Suprapubic skin (tissue), 4 donors: ENCODE data around the gene KLHDC7B. TPM values are rescaled to one million over a fixed set of nuclear protein-coding genes. Genes with fewer than 3 reads are reported as not detected.

ENCODE experiments used
- DNase-seq, 2 donors: peaks; one replicate each; pipeline ENCODE4 v3.0.0-alpha.2; 2019; ENCODE audit warnings: low spot score in 2 of 2
- H3K27ac ChIP-seq: fragments of 200-600 bp; sonication (generic); one replicate; pipeline ENCODE4 v1.5.1; 2019
- H3K27me3 ChIP-seq: fragments of 200-600 bp; sonication (generic); one replicate; pipeline ENCODE4 v1.5.1; 2019
- H3K36me3 ChIP-seq: fragments of 200-600 bp; sonication (generic); one replicate; pipeline ENCODE4 v1.5.1; 2019
- H3K4me1 ChIP-seq: fragments of 200-600 bp; sonication (generic); one replicate; pipeline ENCODE4 v1.5.1; 2019
- H3K4me3 ChIP-seq: fragments of 200-600 bp; sonication (generic); one replicate; pipeline ENCODE4 v1.5.1; 2019; ENCODE audit warnings: mild to moderate bottlenecking
- H3K9me3 ChIP-seq: fragments of 200-600 bp; sonication (generic); one replicate; pipeline ENCODE4 v1.5.1; 2019
- EP300 ChIP-seq: sonication (generic); formaldehyde crosslinking; IDR thresholded peaks from one replicate; pipeline ENCODE4 v1.6.1; 2017; ENCODE audit warnings: antibody characterized with exemption
- POLR2A ChIP-seq, 2 donors: fragments of 450-650 bp; IDR thresholded peaks; one replicate each; pipeline ENCODE4 v1.6.1; 2017; ENCODE audit warnings: antibody characterized with exemption in 2 of 2, mild to moderate bottlenecking in 2 of 2, moderate library complexity in 2 of 2
- POLR2AphosphoS5 ChIP-seq, 3 donors: sonication (generic); formaldehyde crosslinking; IDR thresholded peaks; one replicate each; pipeline ENCODE4 v1.6.1; 2017; ENCODE audit warnings: antibody characterized with exemption in 3 of 3
- WGBS: methylation state at CpG from one replicate; pipeline ENCODE4 v1.1.5; 2018; 5-methylcytosine and 5-hydroxymethylcytosine counted together
- total RNA-seq, 4 donors: library from RNA; depleted of rRNA; stranded (reverse); fragments of >200 nt; gene quantifications; one replicate each; pipeline ENCODE4 v1.1.0, GENCODE V29; 2016
- TF ChIP-seq, protein P1 (sequence below), 2 donors: fragments of 200-600 bp in 1 of 2; fragments of 450-650 bp in 1 of 2; sonication (generic) in 1 of 2; IDR thresholded peaks; one replicate each; pipeline ENCODE4 v1.5.1; 2016 to 2019; ENCODE audit warnings: antibody characterized with exemption in 2 of 2, mild to moderate bottlenecking in 1 of 2, moderate library complexity in 1 of 2

Gene KLHDC7B
- total RNA-seq, 4 donors from 2014 or later, result 0.26 TPM; not detected in 3

DNA sequence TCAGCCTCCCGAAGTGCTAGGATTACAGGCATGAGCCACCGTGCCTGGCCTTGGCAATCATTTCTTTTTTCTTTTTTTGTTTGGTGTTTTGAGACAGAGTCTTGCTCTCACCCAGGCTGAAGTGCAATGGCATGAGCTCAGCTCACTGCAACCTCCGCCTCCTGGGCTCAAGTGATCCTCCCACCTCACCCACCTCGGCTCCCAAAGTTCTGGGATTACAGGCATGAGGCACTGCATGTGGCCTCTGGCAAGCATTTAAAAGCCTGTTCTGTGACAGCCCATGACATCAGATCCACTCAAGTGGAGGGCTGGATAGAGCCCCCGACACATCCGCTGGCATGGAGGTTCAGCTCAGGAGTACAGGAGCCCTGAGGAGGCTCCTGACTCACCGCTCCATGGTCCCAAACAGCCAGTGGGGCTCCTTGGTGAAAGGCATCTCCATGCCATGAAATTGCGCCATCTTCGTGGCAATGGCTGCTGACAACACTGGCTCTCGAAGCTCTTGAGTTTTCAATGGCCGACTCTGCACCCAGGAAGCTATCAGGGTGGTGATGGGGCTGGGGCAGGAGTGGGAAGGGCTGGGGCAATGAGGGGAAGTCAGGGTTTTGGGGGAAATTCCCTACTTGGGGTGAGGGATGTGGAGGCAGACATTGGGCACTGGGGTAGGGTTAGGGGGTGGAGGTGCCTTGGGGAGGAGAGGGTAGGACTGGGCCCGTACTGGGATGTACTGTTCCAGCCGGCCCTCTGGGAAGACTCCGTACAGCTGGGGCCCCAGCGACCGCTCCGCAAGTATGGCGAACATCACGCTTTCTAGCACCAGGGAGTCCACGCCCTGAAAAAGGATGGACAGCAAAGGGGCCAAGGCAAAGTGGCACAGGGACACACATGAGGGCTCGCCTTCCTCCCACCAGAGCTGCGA, 35.6 kb downstream of the KLHDC7B start:
- Histone ChIP-seq H3K36me3 (peaks cover 14% of the 10 kb centered on the region), H3K4me3 (peak overlapping the region; percentile 81), H3K27me3 (no peaks in the 10 kb centered on the region), H3K27ac (peak overlapping the region; percentile 97), H3K4me1 (peaks cover 35% of the 10 kb centered on the region), H3K9me3 (no peaks in the 10 kb centered on the region)
- WGBS, result 87% methylated on average over 11 of the region's 22 CpGs
- peak in 1 of 2 donors; percentile 58 for DNase-seq
- TF ChIP-seq, protein P1, sequence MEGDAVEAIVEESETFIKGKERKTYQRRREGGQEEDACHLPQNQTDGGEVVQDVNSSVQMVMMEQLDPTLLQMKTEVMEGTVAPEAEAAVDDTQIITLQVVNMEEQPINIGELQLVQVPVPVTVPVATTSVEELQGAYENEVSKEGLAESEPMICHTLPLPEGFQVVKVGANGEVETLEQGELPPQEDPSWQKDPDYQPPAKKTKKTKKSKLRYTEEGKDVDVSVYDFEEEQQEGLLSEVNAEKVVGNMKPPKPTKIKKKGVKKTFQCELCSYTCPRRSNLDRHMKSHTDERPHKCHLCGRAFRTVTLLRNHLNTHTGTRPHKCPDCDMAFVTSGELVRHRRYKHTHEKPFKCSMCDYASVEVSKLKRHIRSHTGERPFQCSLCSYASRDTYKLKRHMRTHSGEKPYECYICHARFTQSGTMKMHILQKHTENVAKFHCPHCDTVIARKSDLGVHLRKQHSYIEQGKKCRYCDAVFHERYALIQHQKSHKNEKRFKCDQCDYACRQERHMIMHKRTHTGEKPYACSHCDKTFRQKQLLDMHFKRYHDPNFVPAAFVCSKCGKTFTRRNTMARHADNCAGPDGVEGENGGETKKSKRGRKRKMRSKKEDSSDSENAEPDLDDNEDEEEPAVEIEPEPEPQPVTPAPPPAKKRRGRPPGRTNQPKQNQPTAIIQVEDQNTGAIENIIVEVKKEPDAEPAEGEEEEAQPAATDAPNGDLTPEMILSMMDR (IDR thresholded peaks at IDR 0.05), result no peak
- TF ChIP-seq POLR2A (IDR thresholded peaks at IDR 0.05), result no peak

DNA sequence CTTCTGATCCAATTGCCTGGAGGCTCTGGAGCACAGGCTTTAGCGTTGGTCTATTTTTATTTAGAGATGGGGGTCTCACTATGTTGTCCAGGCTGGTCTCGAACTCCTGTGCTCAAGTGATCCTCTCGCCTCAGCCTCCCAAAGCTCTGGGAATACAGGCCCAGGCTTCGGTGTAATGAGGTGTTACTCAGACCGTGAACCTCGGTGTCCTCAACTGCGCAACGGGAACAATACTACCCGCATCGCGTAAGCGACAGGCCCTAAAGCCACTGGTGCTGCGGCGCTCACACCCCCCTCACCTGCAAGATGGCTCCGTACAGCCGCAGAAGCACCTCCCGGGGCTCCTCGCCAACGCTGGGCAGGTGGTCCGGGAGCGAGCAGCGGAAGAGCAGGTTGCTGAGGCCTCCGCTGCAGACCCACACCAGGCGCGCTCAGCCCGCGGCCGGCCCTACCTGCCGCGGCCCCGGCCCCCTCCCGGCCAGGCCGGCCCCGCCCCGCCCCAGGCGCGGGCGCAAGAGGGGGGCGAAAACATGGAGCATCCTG, 36.3 kb downstream of the KLHDC7B start:
- H3K4me1 ChIP-seq, result peaks cover 35% of the 10 kb centered on the region
- H3K27ac ChIP-seq, result peak overlapping the region; percentile 97
- no peaks in the 10 kb centered on the region for H3K9me3 ChIP-seq
- H3K27me3 ChIP-seq, result no peaks in the 10 kb centered on the region
- TF ChIP-seq POLR2A (IDR thresholded peaks at IDR 0.05) (no peak), POLR2AphosphoS5 (IDR thresholded peaks at IDR 0.05) (no peak), EP300 (no peak)
- TF ChIP-seq, protein P1 (IDR thresholded peaks at IDR 0.05), result no peak
- no peak for DNase-seq
- peaks cover 14% of the 10 kb centered on the region for H3K36me3 ChIP-seq
- WGBS, result 20% methylated on average over 2 of the region's 39 CpGs
- H3K4me3 ChIP-seq, result peak overlapping the region; percentile 81

DNA sequence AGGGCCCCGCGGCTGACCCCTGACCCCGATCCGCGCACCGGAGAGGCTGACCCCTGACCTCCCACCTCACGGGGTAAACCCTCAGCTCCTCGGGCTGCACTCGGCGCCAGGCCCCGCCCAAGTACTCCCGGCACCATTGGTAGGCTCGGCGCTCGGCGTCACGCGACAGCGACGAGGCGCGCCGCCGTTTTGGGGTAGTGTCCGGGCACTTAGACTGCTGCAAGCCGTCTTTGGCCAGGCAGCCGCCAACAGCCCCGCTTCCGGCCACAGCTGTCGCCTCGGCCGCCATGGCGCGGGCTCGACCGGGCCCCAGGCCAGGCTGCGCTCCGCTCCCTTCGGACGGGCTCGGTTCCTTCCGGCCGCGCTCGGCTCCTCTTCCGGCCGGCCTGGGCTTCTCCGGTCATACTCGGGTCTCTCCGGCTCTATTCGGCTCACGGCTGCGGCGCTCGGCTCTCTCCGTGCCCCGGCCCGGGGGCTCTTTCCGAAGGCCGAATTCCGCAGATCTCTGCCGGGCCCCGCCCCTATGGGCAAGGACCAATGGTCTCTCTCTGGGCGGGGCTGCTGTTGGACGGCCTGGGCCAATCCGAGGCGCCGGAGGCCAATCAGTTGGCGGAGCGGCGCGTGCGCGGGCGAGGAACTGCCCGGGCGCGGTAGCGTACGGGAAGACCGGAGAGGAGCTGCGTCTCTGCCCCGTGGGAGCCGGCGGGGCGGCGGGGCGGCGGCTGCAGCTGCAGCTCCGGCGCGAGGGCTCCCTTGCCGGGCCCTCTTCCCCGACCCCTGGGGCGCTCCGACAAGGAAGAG, 37.0 kb downstream of the KLHDC7B start, which contains the start of gene CHKB:
Gene CHKB (minus strand): TSS at position 357 of the 801 bp plus-strand sequence. CDS start 68 bp downstream, at position 289.
- peak; percentile 99 for DNase-seq
- Histone ChIP-seq H3K9me3 (no peaks in the 10 kb centered on the region), H3K4me1 (peaks cover 35% of the 10 kb centered on the region), H3K27ac (peak within 1 kb of the TSS; percentile 97), H3K4me3 (peak within 1 kb of the TSS; percentile 81), H3K27me3 (no peaks in the 10 kb centered on the region), H3K36me3 (peaks cover 14% of the 10 kb centered on the region)
- WGBS, result under 1% methylated on average over 26 of the region's 96 CpGs
- TF ChIP-seq POLR2AphosphoS5 (IDR thresholded peaks at IDR 0.05) (peak in 2 of 3 donors; percentile 70 to 92), POLR2A (IDR thresholded peaks at IDR 0.05) (peak; percentile 48 to 66), EP300 (no peak)
- TF ChIP-seq, protein P1 (IDR thresholded peaks at IDR 0.05), result no peak

DNA sequence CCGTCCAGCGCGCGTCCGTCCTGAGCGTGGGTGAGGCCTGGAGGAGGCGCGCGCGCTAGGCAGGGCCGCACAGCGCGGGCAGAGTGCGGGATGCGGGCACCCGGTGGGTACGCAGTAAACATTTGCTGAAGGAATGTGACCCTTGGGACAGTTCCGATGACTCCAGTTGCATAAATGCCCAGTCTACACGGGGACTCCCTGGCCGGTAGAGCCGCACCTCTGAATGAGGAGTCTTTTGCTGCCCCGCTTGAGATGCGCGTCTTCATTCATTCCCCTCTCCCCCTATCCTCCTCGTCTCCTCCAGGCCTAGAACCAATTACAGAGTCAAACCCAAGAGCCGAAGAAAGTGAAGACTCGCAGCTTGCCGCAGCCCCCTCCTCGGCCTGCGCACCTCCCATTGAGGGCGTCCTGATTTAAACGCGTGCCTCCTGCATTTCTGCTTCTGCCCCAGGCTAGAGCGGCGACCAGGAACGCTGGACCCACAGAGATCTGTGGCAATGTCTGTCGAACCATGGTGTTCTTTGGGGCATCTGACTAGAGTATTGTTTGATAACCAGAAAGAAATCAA, 37.7 kb downstream of the KLHDC7B start:
- no peak for TF ChIP-seq POLR2A (IDR thresholded peaks at IDR 0.05)
- no peak for TF ChIP-seq EP300
- no peak for TF ChIP-seq POLR2AphosphoS5 (IDR thresholded peaks at IDR 0.05)
- DNase-seq, result peak in 1 of 2 donors; percentile 55
- Histone ChIP-seq H3K9me3 (no peaks in the 10 kb centered on the region), H3K4me1 (peaks cover 29% of the 10 kb centered on the region), H3K36me3 (peaks cover 14% of the 10 kb centered on the region), H3K27ac (peak overlapping the region; percentile 97), H3K4me3 (peak overlapping the region; percentile 81), H3K27me3 (no peaks in the 10 kb centered on the region)
- 15% methylated on average over 19 of the region's 37 CpGs for WGBS
